Activated T-helper 1 cell treated with anti-CD3 and anti-CD28 coated beads, Interleukin-12 subunit alpha, Interleukin-12 subunit beta, Interleukin-2, Interleukin-4 antibody, amounts not matched to agents 30 ng/mL and 10 ng/mL and 1 ng/mL, durations not matched to agents 14 hours and 24 hours and 36 hours (primary cell): Measurements from ENCODE around the gene WFIKKN2. TPM values are rescaled to one million over a fixed set of nuclear protein-coding genes. Genes with fewer than 3 reads are reported as not detected.

ENCODE experiments used
- DNase-seq: peaks from one replicate; pipeline ENCODE4 v3.0.0; 2021; ENCODE audit warnings: low spot score
- H3K27ac Mint-ChIP-seq: one replicate; pipeline ENCODE4 v1.8.0; 2021; ENCODE audit warnings: mild to moderate bottlenecking, mixed read lengths
- H3K27me3 Mint-ChIP-seq: one replicate; pipeline ENCODE4 v1.8.0; 2022; ENCODE audit warnings: mild to moderate bottlenecking, moderate library complexity, mixed read lengths; ENCODE audit not compliant: insufficient read depth
- H3K36me3 Mint-ChIP-seq: one replicate; pipeline ENCODE4 v1.8.0; 2021; ENCODE audit warnings: low read depth, mixed read lengths
- H3K4me1 Mint-ChIP-seq: one replicate; pipeline ENCODE4 v1.8.0; 2021; ENCODE audit warnings: low read depth, mixed read lengths
- H3K4me3 Mint-ChIP-seq: one replicate; pipeline ENCODE4 v1.8.0; 2021; ENCODE audit warnings: mild to moderate bottlenecking, moderate library complexity, mixed read lengths
- H3K9me3 Mint-ChIP-seq: one replicate; pipeline ENCODE4 v1.8.0; 2021; ENCODE audit warnings: mixed read lengths
- intact Hi-C: fragments of 100-400 bp; cut with micrococcal nuclease; formaldehyde crosslinking; loops from one replicate; pipeline ENCODE4 v1.15.1; 2024
- total RNA-seq: library from RNA; stranded (reverse); gene quantifications from 2 replicates; pipeline ENCODE4 v1.2.3, GENCODE V29; 2022

WFIKKN2 gene
- total RNA-seq, 1 donor from 2014 or later, result not detected

- H3K36me3 Mint-ChIP-seq, result no peaks in the 10 kb centered on the region
- H3K4me1 Mint-ChIP-seq, result peaks cover 8% of the 10 kb centered on the region
- intact Hi-C loops, result loop anchor here (1.0 kb wide), 1 partner anchor 24 kb away; no protein-coding TSS in a partner anchor
- no peaks in the 10 kb centered on the region for H3K9me3 Mint-ChIP-seq
- DNase-seq, result peak; percentile 34
- H3K27ac Mint-ChIP-seq, result no peak overlapping the region
- peaks cover 19% of the 10 kb centered on the region for H3K27me3 Mint-ChIP-seq
- no peak overlapping the region for H3K4me3 Mint-ChIP-seq
Observed at GRCh38 chr17:50816771-50817751, 18.3 kb upstream of the WFIKKN2 start.

GRCh38 chr17:50817838-50818237 lies 17.5 kb upstream of the WFIKKN2 start:
- Mint-ChIP-seq H3K27ac (no peak overlapping the region), H3K4me3 (no peak overlapping the region), H3K4me1 (peaks cover 8% of the 10 kb centered on the region), H3K9me3 (no peaks in the 10 kb centered on the region), H3K36me3 (no peaks in the 10 kb centered on the region), H3K27me3 (peaks cover 19% of the 10 kb centered on the region)
- DNase-seq, result no peak
- intact Hi-C loops, result loop anchor here (1.0 kb wide), 1 partner anchor 23 kb away; no protein-coding TSS in a partner anchor

GRCh38 chr17:50818261-50818660 lies 17.1 kb upstream of the WFIKKN2 start:
- no peak overlapping the region for H3K27ac Mint-ChIP-seq
- peaks cover 8% of the 10 kb centered on the region for H3K4me1 Mint-ChIP-seq
- no peak for DNase-seq

GRCh38 chr17:50818921-50819657 lies 16.3 kb upstream of the WFIKKN2 start:
- DNase-seq, result no peak
- Mint-ChIP-seq H3K27ac (peak overlapping the region; percentile 1), H3K36me3 (no peaks in the 10 kb centered on the region), H3K27me3 (peaks cover 15% of the 10 kb centered on the region), H3K4me1 (peaks cover 8% of the 10 kb centered on the region), H3K4me3 (no peak overlapping the region), H3K9me3 (no peaks in the 10 kb centered on the region)
- intact Hi-C loops, result no loop called here

More at GRCh38 chr17:50818261-50818660, 17.1 kb upstream of the WFIKKN2 start:
- Mint-ChIP-seq H3K27me3 (peaks cover 19% of the 10 kb centered on the region), H3K9me3 (no peaks in the 10 kb centered on the region), H3K4me3 (no peak overlapping the region), H3K36me3 (no peaks in the 10 kb centered on the region)
- intact Hi-C loops, result no loop called here

GRCh38 chr17:50820651-50821050 lies 14.7 kb upstream of the WFIKKN2 start:
- intact Hi-C loops, result no loop called here
- H3K27ac Mint-ChIP-seq, result no peak overlapping the region
- no peaks in the 10 kb centered on the region for H3K9me3 Mint-ChIP-seq
- peaks cover 8% of the 10 kb centered on the region for H3K4me1 Mint-ChIP-seq
- peaks cover 15% of the 10 kb centered on the region for H3K27me3 Mint-ChIP-seq
- DNase-seq, result no peak
- no peaks in the 10 kb centered on the region for H3K36me3 Mint-ChIP-seq
- no peak overlapping the region for H3K4me3 Mint-ChIP-seq

- intact Hi-C loops, result no loop called here
- Mint-ChIP-seq H3K36me3 (no peaks in the 10 kb centered on the region), H3K4me1 (peaks cover 8% of the 10 kb centered on the region), H3K9me3 (no peaks in the 10 kb centered on the region), H3K4me3 (no peak overlapping the region), H3K27me3 (peaks cover 11% of the 10 kb centered on the region), H3K27ac (no peak overlapping the region)
- DNase-seq, result no peak
Observed at GRCh38 chr17:50822550-50822949, 12.8 kb upstream of the WFIKKN2 start.

GRCh38 chr17:50824429-50824828 lies 11.0 kb upstream of the WFIKKN2 start:
- no peaks in the 10 kb centered on the region for H3K36me3 Mint-ChIP-seq

GRCh38 chr17:50825188-50825587 lies 10.2 kb upstream of the WFIKKN2 start:
- Mint-ChIP-seq H3K4me3 (no peak overlapping the region), H3K36me3 (no peaks in the 10 kb centered on the region), H3K27me3 (peaks cover 19% of the 10 kb centered on the region), H3K4me1 (no peaks in the 10 kb centered on the region), H3K9me3 (no peaks in the 10 kb centered on the region), H3K27ac (no peak overlapping the region)
- DNase-seq, result no peak
- intact Hi-C loops, result no loop called here

More at GRCh38 chr17:50824429-50824828, 11.0 kb upstream of the WFIKKN2 start:
- Mint-ChIP-seq H3K27me3 (peaks cover 16% of the 10 kb centered on the region), H3K4me3 (no peak overlapping the region), H3K4me1 (no peaks in the 10 kb centered on the region), H3K27ac (no peak overlapping the region), H3K9me3 (no peaks in the 10 kb centered on the region)
- no peak for DNase-seq
- intact Hi-C loops, result no loop called here

GRCh38 chr17:50828508-50829170 lies 6.7 kb upstream of the WFIKKN2 start:
- DNase-seq, result no peak
- H3K27me3 Mint-ChIP-seq, result peaks cover 11% of the 10 kb centered on the region
- H3K27ac Mint-ChIP-seq, result no peak overlapping the region
- intact Hi-C loops, result no loop called here
- H3K9me3 Mint-ChIP-seq, result no peaks in the 10 kb centered on the region
- no peaks in the 10 kb centered on the region for H3K4me1 Mint-ChIP-seq
- no peaks in the 10 kb centered on the region for H3K36me3 Mint-ChIP-seq
- H3K4me3 Mint-ChIP-seq, result no peak overlapping the region

GRCh38 chr17:50829332-50829731 lies 6.1 kb upstream of the WFIKKN2 start:
- Mint-ChIP-seq H3K27me3 (peaks cover 11% of the 10 kb centered on the region), H3K27ac (no peak overlapping the region), H3K4me3 (no peak overlapping the region), H3K4me1 (no peaks in the 10 kb centered on the region), H3K36me3 (no peaks in the 10 kb centered on the region), H3K9me3 (no peaks in the 10 kb centered on the region)
- DNase-seq, result no peak
- intact Hi-C loops, result no loop called here

- no peaks in the 10 kb centered on the region for H3K9me3 Mint-ChIP-seq
- H3K27me3 Mint-ChIP-seq, result peaks cover 15% of the 10 kb centered on the region
- no peaks in the 10 kb centered on the region for H3K4me1 Mint-ChIP-seq
- no peaks in the 10 kb centered on the region for H3K36me3 Mint-ChIP-seq
- intact Hi-C loops, result no loop called here
- no peak overlapping the region for H3K27ac Mint-ChIP-seq
- H3K4me3 Mint-ChIP-seq, result no peak overlapping the region
- no peak for DNase-seq
Observed at GRCh38 chr17:50830352-50830751, 5.0 kb upstream of the WFIKKN2 start.

- intact Hi-C loops, result no loop called here
- DNase-seq, result no peak
- Mint-ChIP-seq H3K36me3 (no peaks in the 10 kb centered on the region), H3K9me3 (no peaks in the 10 kb centered on the region), H3K27me3 (peaks cover 15% of the 10 kb centered on the region), H3K4me3 (no peak overlapping the region), H3K27ac (no peak overlapping the region), H3K4me1 (no peaks in the 10 kb centered on the region)
Observed at GRCh38 chr17:50830994-50831393, 4.4 kb upstream of the WFIKKN2 start.
